HG02870 (cell line): Measurements from ENCODE around the gene CTU2.

Experiments
- ATAC-seq: cut with Tn5 transposase; IDR thresholded peaks from one replicate; pipeline ENCODE4 v1.9.1; 2021; ENCODE audit warnings: mild to moderate bottlenecking, moderate library complexity; ENCODE audit not compliant: unreplicated experiment

Gene CTU2

DNA sequence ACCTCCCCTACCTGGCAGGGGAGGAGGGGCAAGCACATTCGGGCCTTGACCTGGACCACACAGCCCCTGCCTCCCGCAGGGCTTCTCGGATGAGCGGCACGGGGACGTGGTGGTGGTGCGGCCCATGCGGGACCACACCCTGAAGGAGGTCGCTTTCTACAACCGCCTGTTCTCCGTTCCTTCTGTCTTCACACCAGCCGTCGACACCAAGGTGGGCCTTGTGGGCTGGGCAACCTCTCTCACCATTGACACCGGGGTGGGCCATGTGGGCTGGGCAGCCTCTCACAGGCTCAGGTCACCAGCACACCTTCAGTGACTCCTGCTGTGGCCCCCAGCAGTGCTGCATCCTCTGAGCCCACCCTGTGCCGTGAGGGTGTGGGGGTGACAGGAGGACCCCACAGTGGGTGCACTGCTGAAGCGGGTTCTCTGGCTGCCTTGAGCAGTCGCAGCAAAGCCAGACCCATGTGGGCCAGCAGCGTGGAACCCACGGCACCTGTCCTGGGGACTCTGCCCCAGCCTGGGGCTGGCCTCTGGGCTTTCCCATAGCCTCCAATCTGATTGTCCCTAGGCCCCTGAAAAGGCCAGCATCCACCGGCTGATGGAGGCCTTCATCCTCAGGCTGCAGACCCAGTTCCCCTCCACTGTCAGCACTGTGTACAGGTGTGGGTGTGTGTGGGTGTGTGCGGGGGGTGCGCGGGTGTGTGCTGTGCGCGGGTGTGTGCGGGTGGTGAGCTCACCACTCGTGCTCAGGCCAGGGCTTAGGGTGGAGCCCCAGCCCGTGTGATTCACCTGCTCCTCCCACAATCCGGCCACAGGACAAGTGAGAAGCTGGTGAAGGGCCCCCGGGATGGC, 7.5 kb downstream of the CTU2 start:
- no peak for ATAC-seq

DNA sequence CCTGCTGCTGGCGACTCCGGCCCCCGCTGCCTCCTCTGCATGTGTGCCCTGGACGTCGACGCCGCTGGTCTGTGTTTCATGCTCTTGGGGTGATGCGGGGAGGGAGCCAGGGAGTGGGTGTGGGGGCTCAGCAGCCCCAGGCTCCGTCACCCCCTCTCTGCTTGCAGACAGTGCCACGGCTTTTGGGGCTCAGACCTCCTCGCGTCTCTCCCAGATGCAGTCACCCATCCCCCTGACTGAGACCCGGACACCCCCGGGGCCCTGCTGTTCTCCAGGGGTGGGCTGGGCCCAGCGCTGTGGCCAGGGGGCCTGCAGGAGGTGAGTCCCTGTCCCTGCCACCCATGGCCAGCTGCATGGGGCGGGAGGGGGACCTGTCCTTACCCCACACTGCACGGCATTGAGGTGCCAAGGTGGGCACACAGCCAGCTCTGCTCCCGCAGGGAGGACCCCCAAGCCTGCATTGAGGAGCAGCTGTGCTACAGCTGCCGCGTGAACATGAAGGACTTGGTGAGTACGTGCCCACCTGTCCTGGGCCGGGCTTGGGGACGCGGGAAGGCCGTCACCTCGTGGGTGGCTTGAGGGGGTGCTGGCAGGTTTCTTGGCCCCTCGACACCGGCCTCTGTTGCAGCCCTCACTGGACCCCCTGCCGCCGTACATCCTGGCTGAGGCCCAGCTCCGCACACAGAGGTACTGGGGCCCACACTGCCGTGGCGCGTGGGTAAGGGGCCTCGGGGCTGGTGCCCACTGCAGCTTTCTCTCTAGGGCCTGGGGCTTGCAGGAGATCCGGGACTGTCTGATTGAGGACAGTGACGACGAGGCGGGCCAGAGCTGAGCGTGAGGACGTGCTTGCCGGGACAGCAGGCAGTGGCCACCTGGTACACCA, 8.4 kb downstream of the CTU2 start:
- no peak for ATAC-seq

DNA sequence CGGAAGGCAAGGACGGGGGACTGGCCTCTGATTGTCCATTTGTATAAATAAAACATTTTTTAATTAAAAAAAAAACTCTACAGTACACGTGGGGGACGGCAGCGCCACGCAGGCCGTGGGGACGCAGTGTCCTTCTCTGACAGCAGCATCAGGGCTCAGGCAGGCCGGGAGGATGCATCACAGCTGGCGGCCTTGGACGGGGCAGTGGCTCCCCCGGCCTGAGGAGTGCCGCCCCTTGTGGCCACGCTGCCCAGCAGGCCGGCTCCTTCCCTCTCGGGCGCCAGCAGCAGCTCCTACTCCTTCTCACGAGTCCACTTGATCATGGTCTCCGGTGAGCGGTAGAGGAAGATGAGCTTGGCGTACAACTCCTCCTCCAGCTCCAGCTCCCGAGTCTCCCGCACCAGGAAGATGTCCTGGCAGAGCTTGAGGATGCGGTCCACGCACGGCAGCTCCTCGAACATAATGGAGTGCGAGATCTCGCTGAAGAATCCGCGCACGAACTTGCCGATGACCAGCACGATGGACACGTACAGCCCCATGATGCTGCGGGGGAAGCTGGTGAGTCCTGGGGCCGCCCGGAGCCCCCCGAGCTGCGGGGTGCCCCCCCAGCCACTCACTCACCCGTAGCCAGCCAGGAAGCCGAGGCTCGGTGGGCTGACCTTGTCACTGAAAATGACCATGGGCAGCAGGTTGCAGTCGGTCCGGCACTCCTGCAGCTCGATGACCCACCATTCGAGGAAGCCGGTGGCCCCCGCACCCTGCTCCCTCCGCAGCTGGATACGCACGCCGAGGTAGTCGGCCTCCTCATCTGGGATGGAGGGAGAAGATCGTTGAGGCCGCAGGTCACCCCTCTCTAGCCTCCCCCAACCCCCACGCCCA, 9.2 kb downstream of the CTU2 start:
- no peak for ATAC-seq

DNA sequence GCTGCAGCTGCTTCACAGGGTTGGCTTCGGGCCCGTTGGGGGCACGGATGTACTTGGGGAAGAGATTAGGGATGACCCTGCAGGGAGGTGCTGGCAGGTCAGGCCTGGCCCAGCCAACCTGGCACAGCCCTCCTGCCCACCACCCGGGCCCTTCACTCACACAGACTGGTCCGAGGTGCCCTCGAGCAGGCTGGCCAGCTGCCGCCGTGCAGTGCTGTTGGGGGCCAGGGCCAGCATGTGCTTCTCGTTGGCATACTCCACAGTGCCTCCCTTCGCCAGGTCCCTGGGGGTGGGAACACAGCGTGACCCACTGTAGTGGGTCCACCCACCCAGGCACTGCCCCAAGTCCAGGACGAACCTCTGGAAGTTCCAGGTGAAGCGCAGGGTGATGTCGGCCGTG, 9.9 kb downstream of the CTU2 start:
- no peak for ATAC-seq

DNA sequence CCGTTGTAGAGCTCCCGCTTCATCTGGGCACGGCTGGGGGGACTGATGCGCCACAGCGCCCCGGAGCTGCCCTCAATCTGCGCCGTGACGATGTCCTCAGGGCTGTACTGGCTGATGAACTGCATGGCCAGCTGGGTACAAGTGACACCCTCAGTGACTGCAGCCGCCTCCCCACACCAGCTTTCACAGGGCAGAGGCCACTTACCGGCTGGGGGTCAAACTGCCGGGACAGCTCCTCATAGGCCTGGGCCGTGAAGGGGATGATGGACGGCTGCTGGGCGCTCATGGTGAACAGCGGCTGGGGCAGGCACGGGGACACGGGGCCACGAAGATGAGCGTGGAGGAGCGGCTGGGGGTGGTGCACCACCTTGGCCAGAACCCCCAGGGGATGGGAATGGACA, 10.3 kb downstream of the CTU2 start:
- no peak for ATAC-seq

DNA sequence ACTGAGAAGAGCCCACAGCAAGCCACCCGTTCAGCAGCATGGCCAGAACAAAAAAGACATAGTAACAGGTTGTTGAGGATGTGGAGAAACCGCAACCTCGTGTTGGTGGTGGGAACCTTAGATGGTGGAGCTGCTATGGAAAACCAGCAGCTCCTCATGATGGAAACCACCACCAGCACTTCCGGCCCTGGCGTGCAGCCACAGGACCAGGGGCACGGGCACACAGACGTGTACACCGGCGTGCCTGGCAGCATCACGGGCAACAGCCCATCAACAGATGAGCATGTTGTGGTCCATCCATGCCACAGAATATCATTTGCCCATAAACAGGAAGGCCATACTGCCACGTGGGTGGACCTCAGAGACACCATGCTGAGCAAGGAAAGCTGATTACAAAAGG, 11.9 kb downstream of the CTU2 start:
- no peak for ATAC-seq

DNA sequence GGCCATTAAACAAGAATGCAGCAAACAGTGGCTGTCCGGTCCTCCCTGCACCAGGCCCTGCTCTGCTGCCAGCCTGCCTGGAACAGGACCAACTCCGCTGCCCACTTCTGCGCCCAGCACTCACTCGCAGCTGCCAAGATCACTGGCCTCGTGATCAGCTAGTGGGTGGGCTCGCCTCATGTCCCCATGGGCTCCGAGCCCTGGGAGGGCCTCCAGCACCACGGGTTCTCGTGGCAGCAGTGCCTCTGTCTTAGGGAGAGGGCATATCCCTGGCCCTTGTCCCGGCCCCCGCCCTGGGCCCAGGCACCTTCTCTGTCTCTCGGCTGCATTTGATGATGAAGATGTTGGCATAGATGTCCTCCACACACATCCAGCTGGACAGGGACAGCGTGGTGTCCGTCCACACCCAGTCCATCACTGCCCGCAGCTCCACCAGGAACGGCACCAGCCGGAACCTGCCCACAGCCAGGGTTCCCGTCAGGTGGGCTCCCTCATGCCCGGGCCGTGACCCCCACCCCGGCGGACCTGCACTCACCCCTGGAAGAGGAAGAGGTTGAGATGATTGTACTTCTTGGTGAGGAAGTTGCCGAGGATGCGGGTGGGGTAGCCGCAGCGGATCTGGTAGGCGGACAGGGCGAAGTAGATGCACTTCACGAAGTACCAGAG, 13.1 kb downstream of the CTU2 start:
- ATAC-seq, result no peak

DNA sequence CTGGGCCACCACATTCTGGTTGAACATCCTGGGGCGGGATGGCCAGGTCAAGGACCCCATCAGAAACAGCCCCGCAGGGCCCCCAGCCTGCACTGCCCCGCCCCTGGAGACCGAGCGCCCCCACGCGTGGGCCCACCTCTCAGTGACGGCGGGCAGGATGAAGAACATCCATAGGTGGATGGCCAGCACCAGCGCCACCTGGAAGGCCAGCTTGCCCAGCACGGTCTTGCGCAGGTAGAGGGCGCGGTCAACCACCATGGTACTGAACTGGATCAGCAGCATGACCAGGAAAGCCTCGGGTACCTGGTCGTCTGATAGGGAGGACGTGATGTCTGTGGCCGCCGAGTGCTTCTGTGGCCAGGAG, 13.6 kb downstream of the CTU2 start:
- no peak for ATAC-seq

DNA sequence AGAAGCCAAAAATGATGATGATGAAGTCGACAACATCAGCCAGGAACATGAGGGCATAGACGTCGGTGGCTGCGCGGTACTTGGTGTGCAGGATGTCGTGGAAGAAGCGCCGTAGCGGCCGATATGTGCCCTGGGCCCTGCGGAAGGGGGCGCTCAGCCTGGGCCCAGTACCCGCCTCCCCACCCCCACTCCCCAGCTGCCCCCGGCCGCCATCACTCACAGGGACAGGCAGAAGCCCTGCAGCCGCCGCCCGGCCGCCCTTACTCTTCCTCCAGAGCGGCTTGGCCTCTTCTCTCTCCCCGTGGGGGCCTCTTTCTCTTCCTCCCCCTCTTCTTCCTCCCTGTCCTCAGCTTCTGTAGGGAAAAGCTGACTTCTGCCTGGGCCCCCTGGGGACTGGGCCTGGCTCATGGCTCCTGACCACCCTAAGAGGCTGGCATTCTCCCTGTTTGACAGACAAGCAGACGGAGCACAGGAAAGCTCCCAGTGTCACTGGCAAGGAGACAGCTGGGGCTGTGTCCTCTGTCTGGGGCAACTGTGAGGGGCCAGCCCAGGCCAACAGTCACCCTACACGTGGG, 14.2 kb downstream of the CTU2 start:
- ATAC-seq, result no peak

DNA sequence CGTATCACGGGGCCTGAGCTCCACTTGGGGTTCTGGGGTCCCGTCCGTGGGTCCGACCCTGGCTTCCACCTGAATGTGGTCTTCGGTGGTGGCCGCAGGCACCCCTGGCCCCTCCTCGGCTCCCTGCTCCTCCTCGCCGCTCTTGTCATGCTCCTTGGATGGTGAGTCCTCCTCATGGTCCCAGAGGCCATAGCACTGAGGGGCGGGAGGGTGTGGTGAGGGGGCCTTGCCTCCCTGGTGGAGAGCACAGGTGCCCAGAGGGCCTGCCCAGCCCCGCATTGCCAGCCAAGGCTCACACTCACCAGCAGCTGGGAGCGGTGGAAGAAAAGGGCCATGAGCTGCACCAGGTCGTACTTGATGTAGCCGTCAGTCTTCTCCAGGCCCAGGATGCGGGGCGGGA, 14.9 kb downstream of the CTU2 start:
- no peak for ATAC-seq

DNA sequence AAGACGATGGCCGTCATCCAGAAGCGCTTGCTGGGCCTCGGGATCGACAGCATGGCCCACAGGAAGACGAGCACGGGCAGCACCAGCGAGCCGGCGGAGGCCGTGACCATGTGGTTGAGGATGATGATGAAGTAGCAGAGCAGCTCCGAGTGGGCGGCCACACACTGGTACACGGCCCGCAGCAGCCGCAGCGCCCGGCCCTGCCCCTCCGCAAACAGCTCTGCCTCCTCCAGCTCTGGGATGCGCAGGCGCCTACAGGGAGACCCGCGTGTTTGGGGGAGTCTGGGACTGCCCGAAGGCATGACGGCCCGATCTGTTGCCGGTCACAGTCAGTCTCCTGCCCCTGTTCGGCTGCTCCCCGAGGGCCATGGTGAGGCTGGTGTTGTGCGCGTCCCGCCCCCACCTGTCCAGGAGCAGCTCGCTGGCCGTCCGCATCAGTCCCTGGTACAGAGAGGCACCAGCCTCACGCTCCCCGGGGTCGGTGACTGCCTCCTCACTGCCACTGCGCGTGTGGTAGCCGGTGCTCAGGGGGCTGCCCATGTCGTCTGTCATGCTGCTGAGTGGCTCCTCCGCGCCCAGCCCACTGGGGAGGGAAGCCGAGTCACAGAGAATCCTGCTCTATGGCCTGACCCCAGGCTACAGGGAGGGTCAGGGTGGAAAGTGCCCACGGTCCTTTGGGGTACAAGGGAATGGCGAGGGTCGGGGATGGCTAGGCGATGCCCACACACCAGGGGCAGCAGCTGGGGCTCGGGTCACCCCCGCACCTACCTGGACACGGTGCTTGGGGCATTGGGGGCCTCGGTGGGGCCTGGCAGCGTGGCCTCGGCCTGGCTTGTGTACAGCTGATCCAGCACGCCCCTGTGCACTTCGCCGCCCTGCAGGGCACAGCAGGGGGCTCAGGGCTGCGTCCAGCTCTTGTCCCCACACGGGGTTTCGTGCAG, 15.8 kb downstream of the CTU2 start:
- no peak for ATAC-seq

DNA sequence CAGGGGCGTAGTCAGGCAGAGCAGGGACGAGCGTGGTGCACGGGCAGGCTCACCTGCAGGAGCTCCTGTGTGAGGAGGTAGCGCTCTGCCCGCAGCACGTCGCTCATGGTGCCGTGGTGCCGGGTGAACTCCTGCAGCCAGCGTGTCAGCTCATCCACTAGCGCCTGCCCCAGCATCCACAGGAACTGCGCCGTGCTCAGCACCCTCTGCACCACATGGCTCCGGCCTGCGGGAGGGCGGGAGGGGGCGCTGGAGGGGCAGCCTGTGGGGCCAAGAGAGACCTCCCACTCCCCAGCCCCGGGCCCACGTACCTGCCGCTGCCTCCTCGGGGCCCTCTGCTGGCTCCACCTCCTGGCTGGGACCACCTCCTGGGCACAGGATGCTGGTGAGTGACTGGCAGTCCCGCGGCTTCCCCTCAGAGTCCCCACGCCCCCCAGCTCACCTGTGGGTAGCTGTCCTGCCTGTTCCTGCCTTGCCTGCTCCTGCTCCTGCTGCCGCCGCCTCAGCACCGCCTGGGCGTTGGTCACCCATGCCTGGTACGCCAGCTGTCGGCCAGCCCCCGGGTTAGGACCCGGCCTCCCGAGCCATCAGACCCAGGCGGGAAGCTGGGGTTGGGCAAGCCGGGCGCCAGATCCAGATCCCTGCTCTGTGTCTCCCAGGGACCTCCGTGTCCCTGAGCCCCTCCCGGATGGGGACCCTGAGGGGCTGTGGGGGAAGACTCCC, 16.6 kb downstream of the CTU2 start:
- no peak for ATAC-seq

DNA sequence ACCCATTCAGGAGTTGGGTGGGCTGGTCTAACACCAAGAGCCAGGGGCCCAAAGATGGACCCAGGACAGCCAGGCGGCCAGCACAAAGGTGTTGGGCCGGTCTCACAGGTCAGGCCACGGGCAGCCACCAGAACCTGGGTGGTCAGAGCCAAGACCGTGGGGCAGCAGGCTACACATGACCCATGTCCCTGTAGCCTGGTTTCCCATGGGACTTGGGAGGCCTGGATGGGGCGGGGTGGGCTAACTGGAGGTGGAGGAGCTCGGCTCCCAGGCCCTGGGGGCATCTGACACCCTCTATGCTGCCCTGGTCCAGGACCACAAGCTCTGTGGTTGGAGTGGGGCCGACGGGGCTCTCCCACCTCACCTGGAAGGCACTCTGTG, 17.2 kb downstream of the CTU2 start:
- ATAC-seq, result no peak

DNA sequence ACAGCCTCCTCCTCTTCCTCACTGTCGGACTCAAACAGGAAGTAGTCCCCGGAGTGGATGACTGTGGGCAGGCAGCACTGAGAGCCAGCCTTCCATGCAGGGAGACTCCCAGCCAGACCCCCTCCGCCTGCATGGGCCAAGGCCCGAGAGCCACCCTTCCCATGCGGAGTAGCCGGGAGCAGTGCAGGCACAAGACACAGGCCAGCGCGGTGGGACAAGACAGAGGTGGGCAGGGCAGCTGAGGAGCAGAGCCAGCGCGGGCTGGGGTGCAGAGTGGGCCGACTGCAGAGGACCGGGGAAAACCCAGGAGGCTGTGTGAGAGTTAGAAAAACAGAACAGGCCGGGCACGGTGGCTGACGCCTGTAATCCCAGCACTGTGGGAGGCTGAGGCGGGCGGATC, 17.6 kb downstream of the CTU2 start:
- no peak for ATAC-seq

DNA sequence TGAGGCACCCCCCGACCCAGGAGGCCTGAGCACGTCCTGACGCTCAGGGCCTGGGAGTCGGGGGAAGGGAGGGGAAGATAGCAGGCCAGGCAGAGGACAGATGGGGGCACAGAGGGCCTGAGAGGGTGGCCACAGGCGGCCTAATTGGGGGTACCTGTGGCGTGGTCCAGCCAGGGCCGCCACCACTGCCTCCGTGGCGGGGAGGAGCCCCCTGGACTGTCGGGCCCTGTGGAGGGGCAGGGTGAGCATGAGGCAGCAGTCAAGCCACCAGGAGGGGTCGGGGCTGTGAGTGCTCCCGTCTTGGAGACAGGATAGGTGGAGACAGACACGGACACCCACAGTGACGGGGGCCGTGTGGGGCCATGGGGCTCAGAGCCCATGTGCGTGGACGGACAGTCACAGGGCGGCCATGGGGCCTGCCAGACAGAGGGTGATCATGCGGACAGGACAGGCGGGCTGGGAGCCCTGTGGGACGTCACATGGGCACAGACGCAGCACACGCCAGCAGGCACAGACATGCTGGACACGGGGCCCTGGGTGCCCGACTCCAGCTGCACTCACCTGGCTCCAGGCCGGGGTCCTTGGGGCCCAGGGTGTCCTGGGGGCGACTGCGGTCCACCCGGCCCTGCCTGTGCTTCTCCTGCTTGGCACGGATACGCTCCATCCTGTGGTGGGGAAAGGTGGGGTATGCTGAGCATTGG, 18.7 kb downstream of the CTU2 start:
- ATAC-seq, result no peak

DNA sequence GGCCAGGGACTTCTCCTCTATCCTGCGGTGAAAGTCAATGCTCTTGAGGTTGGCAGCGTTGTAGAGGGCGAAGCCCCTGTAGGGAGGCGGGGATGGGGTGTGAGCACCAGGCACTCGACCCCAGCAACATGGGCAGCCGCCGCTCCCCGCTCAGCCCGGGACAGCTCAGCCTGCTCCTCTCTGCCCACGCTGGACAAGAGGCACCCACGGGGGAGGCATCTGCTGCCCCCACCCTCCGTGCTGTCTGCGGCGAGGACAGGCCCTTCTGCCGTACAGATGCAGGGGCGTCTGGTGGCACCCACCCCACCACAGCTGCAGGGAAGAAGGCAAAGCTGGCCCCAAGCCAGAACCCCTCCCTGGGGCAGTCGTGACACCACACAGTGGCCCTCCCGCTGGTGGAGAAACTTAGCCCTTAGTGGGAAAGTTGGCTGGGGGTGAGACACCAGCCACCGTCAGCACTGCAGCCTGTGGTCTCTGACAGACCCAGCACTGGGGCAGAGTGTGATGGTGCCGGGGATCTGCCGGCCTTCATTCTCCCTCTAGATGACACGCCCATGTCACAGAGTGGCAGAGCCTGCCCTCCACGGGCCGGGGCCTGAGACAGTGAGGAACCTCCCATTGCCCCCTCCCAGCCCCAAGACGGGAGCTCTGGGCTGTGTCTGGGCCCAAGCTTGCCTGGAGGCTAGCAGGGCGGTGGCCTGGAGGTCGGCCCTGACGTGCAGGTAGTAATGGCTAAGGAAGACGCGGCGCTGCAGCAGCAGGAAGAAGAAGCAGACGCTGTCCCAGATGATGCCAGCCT, 19.5 kb downstream of the CTU2 start:
- no peak for ATAC-seq

DNA sequence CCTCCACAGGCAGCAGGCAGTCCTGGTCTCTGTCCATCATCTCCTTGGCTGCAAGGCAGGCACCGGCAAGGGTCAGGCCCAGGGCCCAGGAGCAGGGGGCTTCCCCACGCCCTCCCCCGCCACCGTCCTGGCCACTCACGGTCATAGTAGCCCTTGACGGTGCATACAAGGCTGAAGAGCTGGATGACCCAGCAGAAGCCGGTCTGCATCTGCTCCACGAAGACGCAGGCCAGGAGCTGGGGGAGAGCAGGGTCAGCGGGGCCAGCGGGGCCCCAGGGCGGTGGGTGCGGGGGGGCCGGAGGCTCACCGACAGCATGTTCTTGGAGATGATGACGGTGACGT, 20.1 kb downstream of the CTU2 start:
- ATAC-seq, result no peak
